ENCODE measurements around the gene ERICH4. TPM values are rescaled to one million over a fixed set of nuclear protein-coding genes. Genes with fewer than 3 reads are reported as not detected.

Gene ERICH4
- total RNA-seq, 1 experiment from 2014 or later = not detected

- peak; percentile 65 for DNase-seq (ENCODE audit: low spot score)
- in situ Hi-C loops (cut with HindIII; ENCODE audit: low sequenced_read_pairs) = no loop called here
These were observed 31.0 kb upstream of the ERICH4 start for GRCh38 chr19:41411968-41412265.

- DNase-seq (ENCODE audit: low spot score) = no peak
- in situ Hi-C loops (cut with HindIII; ENCODE audit: low sequenced_read_pairs) = no loop called here
These were observed 30.0 kb upstream of the ERICH4 start for GRCh38 chr19:41412953-41413352.

- in situ Hi-C loops (cut with HindIII; ENCODE audit: low sequenced_read_pairs) = no loop called here
- no peak for DNase-seq (ENCODE audit: low spot score)
These were observed 29.0 kb upstream of the ERICH4 start for GRCh38 chr19:41413947-41414346.

DNA sequence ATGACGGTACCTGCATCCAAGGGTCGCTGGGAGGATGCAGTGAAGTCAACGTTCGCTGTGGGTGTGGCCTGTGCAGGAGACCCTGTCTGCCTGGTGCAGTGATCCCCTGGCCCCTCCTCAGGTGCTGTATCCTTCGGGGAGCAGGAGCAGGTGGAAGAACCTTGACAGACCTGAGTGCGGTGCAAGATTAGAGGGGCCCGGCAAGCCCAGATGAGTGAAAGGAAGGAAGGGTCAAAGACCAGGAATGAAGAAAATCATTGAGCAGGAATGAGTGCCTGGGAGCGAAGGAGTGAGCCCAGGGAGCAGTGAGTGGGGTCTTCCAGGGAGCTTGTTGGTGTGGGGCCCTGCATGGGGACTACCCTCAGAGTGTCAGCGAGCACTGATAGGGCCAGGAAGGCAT lies 28.5 kb upstream of the ERICH4 start:
- in situ Hi-C loops (cut with HindIII; ENCODE audit: low sequenced_read_pairs) = no loop called here
- no peak for DNase-seq (ENCODE audit: low spot score)

- in situ Hi-C loops (cut with HindIII; ENCODE audit: low sequenced_read_pairs) = no loop called here
- DNase-seq (ENCODE audit: low spot score) = no peak
These were observed 27.8 kb upstream of the ERICH4 start for GRCh38 chr19:41415154-41415571.

DNA sequence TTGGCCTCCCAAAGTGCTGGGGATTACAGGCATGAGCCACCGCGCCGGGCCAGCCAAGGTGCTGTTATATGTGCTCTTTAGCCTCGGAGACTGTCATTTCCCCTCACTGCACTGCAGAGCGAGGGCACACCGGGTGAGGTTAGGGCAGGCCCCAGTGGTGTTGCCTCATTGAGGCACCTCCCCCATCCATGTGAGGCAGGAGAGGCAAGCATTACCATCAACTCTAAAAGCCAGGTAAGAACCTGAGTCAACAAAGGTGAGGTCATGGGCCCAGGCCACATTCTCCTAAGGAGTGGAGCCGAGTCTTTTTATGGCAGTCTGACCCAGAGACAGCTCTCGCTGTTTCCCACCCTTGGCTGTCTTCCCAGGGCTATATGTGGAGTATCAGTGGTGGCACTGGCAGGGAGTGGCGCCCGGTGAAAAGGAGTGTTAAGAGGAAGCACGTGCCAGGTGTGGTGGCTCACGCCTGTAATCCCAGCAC lies 26.7 kb upstream of the ERICH4 start:
- no peak for DNase-seq (ENCODE audit: low spot score)
- in situ Hi-C loops (cut with HindIII; ENCODE audit: low sequenced_read_pairs) = no loop called here

GRCh38 chr19:41420101-41420880 lies 22.7 kb upstream of the ERICH4 start:
- in situ Hi-C loops (cut with HindIII; ENCODE audit: low sequenced_read_pairs) = no loop called here
- no peak for DNase-seq (ENCODE audit: low spot score)

- in situ Hi-C loops (cut with HindIII; ENCODE audit: low sequenced_read_pairs) = no loop called here
- DNase-seq (ENCODE audit: low spot score) = no peak
These were observed 21.6 kb upstream of the ERICH4 start for GRCh38 chr19:41421314-41421713.

GRCh38 chr19:41421973-41422372 lies 21.0 kb upstream of the ERICH4 start:
- in situ Hi-C loops (cut with HindIII; ENCODE audit: low sequenced_read_pairs) = no loop called here
- no peak for DNase-seq (ENCODE audit: low spot score)

- DNase-seq (ENCODE audit: low spot score) = no peak
- in situ Hi-C loops (cut with HindIII; ENCODE audit: low sequenced_read_pairs) = no loop called here
These were observed 20.5 kb upstream of the ERICH4 start for GRCh38 chr19:41422456-41422855.

- in situ Hi-C loops (cut with HindIII; ENCODE audit: low sequenced_read_pairs) = no loop called here
- no peak for DNase-seq (ENCODE audit: low spot score)
These were observed 20.0 kb upstream of the ERICH4 start for GRCh38 chr19:41422955-41423354.

- in situ Hi-C loops (cut with HindIII; ENCODE audit: low sequenced_read_pairs) = no loop called here
These were observed 18.4 kb upstream of the ERICH4 start for GRCh38 chr19:41424335-41425173.

DNA sequence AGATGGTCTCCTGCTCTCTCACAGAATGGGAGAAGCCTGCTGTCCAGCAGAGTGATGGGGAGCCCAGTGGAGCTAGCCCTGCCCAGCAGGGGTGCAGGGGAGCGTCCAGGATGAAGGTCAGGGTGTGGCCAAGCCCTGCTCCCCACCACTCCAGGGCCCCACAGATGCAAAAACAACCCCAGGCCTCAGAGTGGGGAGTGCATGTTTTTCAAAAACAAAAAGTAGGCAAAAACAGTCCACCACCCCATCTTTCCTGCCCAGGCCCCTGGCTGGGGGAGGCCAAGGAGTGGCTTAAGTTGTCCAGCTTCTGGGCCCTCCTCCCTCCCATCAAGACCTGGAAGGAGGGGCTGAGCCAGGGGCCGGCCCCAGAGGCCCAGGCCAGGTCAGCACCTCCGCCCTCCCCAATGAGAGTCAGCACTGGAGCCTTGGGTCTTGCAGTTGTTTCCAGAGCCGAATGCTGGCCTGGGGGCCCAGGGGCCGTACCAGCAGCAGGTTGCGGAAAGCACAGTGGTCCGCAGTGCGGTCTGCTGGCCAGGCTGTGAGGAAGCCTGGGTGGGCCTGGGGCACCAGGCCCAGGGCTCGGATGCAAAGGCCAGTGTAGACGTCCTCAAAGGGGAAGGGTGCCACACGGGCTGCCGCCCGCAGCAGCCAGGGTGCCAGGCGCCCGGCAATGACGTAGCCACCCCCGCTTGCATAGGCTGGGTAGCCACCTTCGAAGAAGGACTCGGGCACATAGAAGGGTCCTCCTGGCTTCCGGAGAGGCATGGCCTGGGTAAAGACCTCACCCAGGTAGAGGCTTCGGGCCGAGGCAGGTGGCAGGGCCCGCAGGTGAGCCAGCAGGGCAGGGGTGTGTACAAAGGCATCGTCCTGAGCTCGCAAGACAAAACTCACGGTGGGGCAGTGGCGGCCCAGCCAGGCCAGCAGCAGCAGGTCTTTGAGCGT lies 17.5 kb upstream of the ERICH4 start:
- DNase-seq (ENCODE audit: low spot score) = no peak
- in situ Hi-C loops (cut with HindIII; ENCODE audit: low sequenced_read_pairs) = no loop called here

More at GRCh38 chr19:41424335-41425173, 18.4 kb upstream of the ERICH4 start:
- DNase-seq (ENCODE audit: low spot score) = no peak

DNA sequence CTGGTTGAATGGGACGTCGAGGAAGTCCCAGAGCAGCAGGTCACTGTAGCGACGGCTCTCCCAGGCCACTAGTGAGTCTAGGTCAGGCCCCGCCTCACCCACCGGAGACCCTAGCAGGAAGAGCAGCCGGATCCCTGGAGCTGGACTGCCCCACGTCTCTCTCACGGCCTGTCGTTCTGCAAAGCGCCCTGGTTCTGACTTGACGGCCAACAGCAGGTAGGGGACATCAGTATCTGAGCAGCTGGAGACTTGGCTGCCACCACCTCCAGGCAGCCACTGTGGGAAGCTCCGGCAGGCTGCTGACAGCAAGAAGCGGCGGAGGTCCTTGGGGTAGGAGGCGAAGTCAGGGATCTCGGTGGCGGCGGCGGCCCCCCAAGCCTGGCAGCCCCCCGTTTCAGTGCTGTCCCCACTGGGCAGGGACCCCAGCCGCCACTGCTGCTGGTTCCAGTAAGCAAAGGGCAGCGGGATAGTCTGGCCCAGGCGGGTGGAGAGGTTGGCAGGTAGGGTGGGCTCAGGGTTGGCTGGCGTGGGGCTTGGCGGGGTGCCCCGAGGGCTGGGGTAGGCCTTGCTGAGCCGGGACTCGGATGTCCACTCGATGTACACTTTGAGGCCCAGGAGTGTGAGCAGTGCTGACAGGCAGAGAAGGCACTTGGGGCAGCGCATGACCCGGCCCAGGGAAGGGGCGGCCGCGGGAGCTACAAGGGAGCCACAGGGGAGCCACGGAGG lies 16.7 kb upstream of the ERICH4 start:
- in situ Hi-C loops (cut with HindIII; ENCODE audit: low sequenced_read_pairs) = no loop called here
- DNase-seq (ENCODE audit: low spot score) = no peak

- in situ Hi-C loops (cut with HindIII; ENCODE audit: low sequenced_read_pairs) = no loop called here
- peak; percentile 58 for DNase-seq (ENCODE audit: low spot score)
These were observed 15.9 kb upstream of the ERICH4 start, which contains the start of gene B3GNT8 for GRCh38 chr19:41426952-41427646. B3GNT8 (minus strand) TSS chr19:41427374; CDS start chr19:41426778, 596 bp downstream.

GRCh38 chr19:41427647-41428480 lies 15.1 kb upstream of the ERICH4 start:
- DNase-seq (ENCODE audit: low spot score) = peak; percentile 30
- in situ Hi-C loops (cut with HindIII; ENCODE audit: low sequenced_read_pairs) = no loop called here

DNA sequence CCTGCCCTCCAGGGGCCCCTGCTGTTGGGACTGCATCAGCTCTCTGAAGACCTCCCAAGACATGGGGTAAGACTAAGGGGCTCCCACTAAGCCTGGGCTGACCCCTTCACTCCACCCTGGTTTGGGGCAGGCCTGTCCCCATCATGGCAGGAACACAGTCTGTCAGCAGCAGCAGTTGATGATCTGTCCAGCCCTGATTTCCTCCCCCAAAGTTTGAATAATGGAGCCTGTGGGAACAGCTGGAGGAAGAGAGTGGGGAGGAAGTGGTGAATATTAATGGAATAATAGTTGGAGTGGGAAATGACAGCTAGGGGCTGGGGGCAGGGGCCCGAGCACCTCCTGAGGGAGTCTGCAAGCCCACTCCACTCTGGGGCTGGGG lies 14.5 kb upstream of the ERICH4 start:
- in situ Hi-C loops (cut with HindIII; ENCODE audit: low sequenced_read_pairs) = no loop called here
- no peak for DNase-seq (ENCODE audit: low spot score)

All from G401 (cell line).